HEK293T (cell line): ENCODE data around the gene TFDP1.

Experiments used
- ARNT ChIP-seq: fragments of 450-650 bp; IDR thresholded peaks from 2 replicates; pipeline ENCODE4 v1.6.1; 2017; ENCODE audit warnings: mild to moderate bottlenecking
- BHLHE40 ChIP-seq: fragments of 450-650 bp; IDR thresholded peaks from 2 replicates; pipeline ENCODE4 v1.6.1; 2016; ENCODE audit warnings: mild to moderate bottlenecking, moderate library complexity, borderline replicate concordance
- CTBP1 ChIP-seq: fragments of 450-650 bp; IDR thresholded peaks from 2 replicates; pipeline ENCODE4 v1.6.1; 2016; ENCODE audit warnings: borderline replicate concordance
- ELF4 ChIP-seq: fragments of 450-650 bp; IDR thresholded peaks from 2 replicates; pipeline ENCODE4 v1.6.1; 2017; ENCODE audit warnings: antibody characterized with exemption
- FOXA1 ChIP-seq: fragments of 450-650 bp; IDR thresholded peaks from 2 replicates; pipeline ENCODE4 v1.6.1; 2016; ENCODE audit warnings: mild to moderate bottlenecking
- FOXM1 ChIP-seq: fragments of 450-650 bp; IDR thresholded peaks from 2 replicates; pipeline ENCODE4 v1.6.1; 2017; ENCODE audit warnings: mild to moderate bottlenecking, borderline replicate concordance
- LEF1 ChIP-seq: fragments of 450-650 bp; IDR thresholded peaks from 2 replicates; pipeline ENCODE4 v1.6.1; 2017; ENCODE audit warnings: mild to moderate bottlenecking, borderline replicate concordance
- NFRKB ChIP-seq: fragments of 450-650 bp; IDR thresholded peaks from 2 replicates; pipeline ENCODE4 v1.6.1; 2016; ENCODE audit warnings: mild to moderate bottlenecking, moderate library complexity
- SP1 ChIP-seq: fragments of 450-650 bp; IDR thresholded peaks from 2 replicates; pipeline ENCODE4 v1.6.1; 2017
- SUZ12 ChIP-seq: fragments of 450-650 bp; IDR thresholded peaks from 2 replicates; pipeline ENCODE4 v1.6.1; 2016; ENCODE audit warnings: mild to moderate bottlenecking
- TARDBP ChIP-seq: fragments of 450-650 bp; IDR thresholded peaks from 2 replicates; pipeline ENCODE4 v1.6.1; 2016
- ZNF384 ChIP-seq: fragments of 450-650 bp; IDR thresholded peaks from 2 replicates; pipeline ENCODE4 v1.6.1; 2016

- TF ChIP-seq SP1 (no peak), NFRKB (no peak), SUZ12 (no peak), ELF4 (no peak), ARNT (no peak), CTBP1 (no peak), FOXM1 (no peak), ZNF384 (no peak), BHLHE40 (no peak), FOXA1 (no peak), TARDBP (no peak), LEF1 (no peak)
Measured at GRCh38 chr13:113667771-113668490, 83.4 kb downstream of the TFDP1 start.
